Stimulated activated CD8-positive, alpha-beta memory T cell treated with anti-CD3 and anti-CD28 coated beads, Interleukin-15, amount 100 ng/mL, for 48 hours (primary cell): ENCODE measurements around the gene XRCC1.
A peak's percentile ranks its signal among the peaks of the same experiment; 100 is the strongest.
"Not testable (repeated sequence)": the region's sequence is repeated elsewhere in the genome, so short reads cannot be mapped to it uniquely, and the experiment has no call there.

Source experiments
- DNase-seq, 2 donors: peaks; one replicate each; pipeline ENCODE4 v3.0.0-alpha.2; 2020; ENCODE audit warnings: low read depth in 2 of 2

XRCC1 gene

GRCh38 chr19:43575156-43575950 lies at the start of gene XRCC1, which contains the start of gene PINLYP:
XRCC1 (minus strand) TSS chr19:43575527; CDS start chr19:43575458, 69 bp downstream.
PINLYP (plus strand) TSS chr19:43575801; CDS start chr19:43577192, 1,391 bp downstream.
- DNase-seq: peak; percentile 95 to 96

DNA sequence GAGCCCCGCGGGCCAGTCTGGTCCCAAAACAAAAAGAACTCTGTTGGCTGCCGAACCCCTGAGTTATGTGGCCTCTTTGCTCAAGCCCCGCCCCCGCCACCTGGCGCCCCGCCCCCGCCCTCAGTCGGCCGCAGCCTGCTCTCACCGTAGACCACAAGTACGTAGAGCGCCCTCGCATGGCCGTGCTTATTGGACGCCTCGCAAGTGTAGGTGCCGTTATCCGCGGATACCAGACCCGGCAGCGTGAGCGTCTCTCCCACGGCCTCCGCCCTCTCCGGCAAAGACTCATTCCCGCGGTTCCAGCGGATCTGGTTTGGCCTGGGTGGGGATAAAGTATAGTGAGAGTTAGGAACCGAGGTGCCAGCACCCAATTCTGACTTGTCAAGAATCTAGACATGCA lies 49.6 kb upstream of the XRCC1 start:
- DNase-seq: peak; percentile 74 to 80

- no peak for DNase-seq
Observed at GRCh38 chr19:43623889-43624670, 48.8 kb upstream of the XRCC1 start.

GRCh38 chr19:43622956-43623355 lies 47.6 kb upstream of the XRCC1 start:
- no peak for DNase-seq

GRCh38 chr19:43622070-43622469 lies 46.7 kb upstream of the XRCC1 start:
- no peak for DNase-seq

DNA sequence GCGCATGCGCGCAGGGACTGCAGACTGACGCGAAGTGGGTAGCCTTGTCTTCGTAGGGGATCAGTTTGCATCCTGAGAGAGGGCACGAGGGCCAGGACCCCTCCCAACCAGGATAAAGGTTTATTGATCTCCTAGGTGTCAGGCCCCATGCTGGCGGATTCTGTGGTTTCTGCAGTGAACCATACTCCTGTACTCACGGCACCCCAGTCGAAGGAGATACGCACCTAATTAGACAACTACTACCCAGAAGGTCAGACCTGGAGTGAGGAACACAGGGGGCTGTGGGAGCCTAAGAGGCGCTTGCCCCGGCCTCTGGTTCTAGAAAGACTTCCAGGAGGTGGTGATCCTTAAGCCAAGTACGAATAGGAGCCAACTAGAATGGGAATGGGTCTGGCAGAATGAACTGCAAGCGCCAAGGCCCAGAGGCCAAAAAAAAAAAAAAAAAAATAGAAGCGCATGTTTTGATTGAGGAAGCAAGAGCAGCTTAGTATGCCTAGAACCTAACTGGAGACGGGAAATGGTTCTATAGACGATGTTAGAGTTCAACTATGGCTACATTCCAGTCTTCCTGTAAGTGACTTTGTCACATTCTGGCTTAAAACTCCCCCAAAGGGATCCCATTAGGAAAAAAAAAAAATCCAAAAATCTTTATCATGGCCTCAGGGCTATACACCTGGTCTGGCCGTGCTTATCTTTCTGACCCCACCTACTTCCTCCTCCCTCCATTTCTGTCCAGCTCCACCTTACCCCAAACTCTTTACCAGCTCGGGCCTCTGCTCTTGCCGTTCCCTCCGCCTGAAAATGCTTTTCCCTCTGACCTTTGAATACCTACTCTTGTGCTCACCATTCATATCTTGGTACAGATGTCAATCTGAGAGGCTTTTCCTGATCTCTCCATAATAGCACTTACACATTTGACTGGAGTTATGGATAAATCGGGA lies 45.0 kb upstream of the XRCC1 start:
- peak in 1 of 2 donors; percentile 82 for DNase-seq

DNA sequence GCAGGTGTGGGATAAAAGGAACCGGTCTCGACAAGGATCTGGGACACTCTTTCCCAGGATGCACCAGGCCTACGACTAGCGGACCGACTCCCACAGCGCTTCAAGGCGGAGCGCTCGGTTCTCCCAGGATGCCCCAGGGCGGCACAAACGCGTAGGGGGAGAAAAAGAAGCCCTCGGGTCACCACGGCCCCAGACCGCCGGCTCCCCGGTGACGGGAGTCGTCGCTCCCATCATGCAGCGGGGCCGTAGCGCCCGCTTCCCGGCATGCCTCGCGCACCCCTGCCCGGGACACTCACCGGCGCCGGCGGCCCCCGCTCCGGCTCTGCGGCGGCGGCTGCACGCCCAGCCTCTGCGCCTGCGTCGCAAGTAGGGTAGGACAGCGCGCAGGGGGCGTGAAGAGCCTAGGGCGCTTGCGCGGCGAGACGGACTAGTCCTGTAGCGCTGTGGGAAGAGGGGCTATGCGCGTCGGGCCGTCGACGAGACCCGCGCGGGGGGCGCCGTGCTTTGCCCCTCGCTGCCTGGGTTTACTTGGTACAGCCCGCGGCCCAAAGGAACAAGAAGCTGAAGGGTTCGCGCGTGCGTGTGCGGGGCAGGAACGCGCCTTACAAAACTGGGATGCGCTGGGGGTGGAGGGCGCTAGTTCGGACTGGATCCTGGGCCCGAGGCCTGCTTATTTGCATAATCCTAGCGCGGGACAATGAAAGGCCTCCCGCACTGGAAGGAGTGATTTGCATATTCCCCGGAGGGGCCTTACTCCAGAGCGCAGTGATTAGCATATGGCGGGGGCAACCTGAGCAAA lies 44.1 kb upstream of the XRCC1 start, which contains the start of gene ZNF428:
Gene ZNF428, minus strand, starts transcription at position 368 of the 799 bp plus-strand sequence. CDS start 5,325 bp downstream, outside the sequence.
- DNase-seq: peak; percentile 85 to 88

- peak in 1 of 2 donors; percentile 44 for DNase-seq
Observed at GRCh38 chr19:43618921-43619261, 43.6 kb upstream of the XRCC1 start.

GRCh38 chr19:43616954-43617353 lies 41.6 kb upstream of the XRCC1 start:
- no peak for DNase-seq

GRCh38 chr19:43616306-43616705 lies 41.0 kb upstream of the XRCC1 start:
- no peak for DNase-seq

GRCh38 chr19:43612374-43612773 lies 37.0 kb upstream of the XRCC1 start:
- DNase-seq: no peak

- DNase-seq: no peak
Observed at GRCh38 chr19:43611788-43612187, 36.5 kb upstream of the XRCC1 start, which contains the start of gene SRRM5. SRRM5 (plus strand) TSS chr19:43612088; CDS start chr19:43612122, 34 bp downstream.

GRCh38 chr19:43610493-43610892 lies 35.2 kb upstream of the XRCC1 start:
- DNase-seq: no peak

DNA sequence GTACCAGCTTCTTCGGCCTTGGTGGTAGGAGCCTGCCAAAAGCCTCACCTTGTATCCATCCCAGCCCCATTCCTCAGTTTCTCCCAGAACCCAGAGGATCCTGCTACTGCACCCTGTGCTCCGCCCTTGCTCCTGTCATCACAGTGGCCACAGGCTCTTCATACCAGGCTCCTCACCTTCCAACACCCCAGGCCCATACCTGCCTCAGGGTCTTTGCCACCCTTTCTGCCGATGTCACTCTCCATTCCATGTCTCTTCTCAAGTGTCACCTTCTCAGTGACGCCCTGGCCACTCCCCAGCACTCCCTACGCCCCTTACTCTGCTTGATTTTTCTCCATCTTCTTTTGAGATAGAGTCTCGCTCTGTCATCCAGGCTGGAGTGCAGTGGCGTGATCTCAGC lies 34.5 kb upstream of the XRCC1 start:
- no peak for DNase-seq

DNA sequence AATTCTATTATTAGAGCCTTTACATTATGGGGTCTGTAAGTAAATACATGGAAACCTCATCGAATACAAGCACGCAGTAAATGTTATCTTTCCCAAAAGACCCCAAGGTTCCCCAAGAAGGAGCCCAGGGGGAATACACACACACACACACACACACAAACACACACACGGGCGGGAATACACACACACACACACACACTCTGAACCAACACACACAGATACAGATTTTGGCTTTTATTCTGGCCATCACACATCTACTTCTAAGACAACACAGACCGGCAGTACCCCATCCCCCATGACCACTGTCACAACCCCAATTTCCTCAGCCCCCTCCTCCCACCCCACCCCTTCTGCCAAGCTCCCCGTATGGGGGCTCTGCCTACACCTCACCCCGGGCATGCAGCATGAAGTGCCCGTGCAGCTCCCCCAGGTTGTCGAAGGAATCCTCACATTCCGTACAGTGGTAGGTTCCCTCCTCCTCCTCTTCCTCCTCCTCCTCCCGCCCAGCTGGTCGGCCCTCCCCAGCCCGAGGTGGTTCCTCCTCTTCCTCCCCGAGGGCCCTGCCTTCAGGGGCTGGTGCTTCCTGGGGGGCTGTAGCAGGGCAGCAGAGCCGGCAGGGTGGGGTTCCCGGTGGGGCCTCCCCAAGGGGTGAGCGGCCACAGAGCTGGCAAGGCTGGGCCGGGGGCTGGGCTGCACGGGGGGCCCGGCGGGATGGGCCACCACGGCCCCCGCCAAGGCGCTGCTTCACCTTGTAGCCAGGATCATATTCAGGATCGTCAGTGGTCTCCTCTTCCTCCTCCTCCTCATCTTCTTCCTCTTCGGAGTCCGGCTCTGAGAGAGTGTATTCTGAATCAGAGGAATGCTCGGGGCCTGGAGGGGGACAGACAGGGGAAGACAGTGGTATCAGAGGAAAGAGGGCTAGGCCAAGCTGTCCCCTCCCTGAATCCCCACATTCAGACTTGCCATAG lies 32.2 kb upstream of the XRCC1 start:
- DNase-seq: no peak

GRCh38 chr19:43606569-43607229 lies 31.4 kb upstream of the XRCC1 start:
- DNase-seq: no peak

DNA sequence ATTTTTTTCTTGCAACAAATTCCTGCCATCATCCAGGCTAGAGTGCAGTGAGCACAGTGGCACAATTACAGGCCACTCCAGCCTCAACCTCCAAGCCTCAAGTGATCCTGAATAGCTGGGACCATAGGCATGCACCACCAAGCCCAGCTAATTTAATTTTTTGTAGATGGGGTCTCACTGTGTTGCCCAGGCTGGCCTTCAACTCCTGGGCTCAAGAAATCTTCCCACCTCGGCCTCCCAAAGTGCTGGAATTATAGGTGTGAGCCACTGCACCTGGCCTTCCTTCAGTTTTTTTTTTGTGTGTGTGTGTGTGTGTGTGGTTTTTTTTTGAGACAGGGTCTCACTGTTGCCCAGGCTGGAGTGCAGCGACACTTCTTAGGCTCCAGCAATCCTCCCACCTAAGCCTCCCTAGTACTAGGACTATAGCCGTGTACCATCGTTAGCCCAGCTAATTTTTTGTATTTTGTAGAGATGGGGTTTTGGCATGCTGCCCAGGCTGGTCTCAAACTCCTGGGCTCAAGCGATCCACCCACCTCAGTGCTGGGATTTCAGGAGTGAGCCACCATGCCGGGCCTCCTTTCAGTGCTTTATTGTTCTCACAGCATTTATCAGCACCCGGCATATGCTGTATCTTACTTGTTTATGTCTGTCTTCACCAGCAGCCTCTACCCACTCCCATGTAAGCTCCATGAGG lies 30.7 kb upstream of the XRCC1 start:
- no peak for DNase-seq

DNA sequence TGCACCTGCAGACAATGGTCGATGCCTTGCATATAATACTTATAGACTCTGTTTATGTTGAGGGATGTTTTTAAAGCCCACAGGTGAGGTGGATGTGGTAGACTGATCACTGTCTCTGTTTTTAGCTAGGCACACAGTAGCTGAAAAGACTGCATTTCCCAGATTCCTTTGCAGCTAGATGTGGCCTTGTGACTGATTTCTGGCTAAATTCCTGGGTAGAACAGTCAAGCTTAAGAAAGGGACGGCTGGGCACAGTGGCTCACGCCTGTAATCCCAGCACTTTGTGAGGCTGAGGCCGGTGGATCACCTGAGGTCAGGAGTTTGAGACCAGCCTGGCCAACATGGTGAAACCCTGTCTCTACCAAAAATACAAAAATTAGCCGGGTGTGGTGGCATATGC lies 25.0 kb upstream of the XRCC1 start:
- not testable (repeated sequence) for DNase-seq
